VCaP (cell line): Measurements from ENCODE around the gene FGFBP3.
"Not testable (repeated sequence)": the region's sequence is repeated elsewhere in the genome, so short reads cannot be mapped to it uniquely, and the experiment has no call there.

ENCODE experiments used
- H3K27ac ChIP-seq: fragments of 450-650 bp; 2 replicates; pipeline ENCODE4 v1.5.1; 2017
- CTCF ChIP-seq: fragments of 450-650 bp; conservative IDR thresholded peaks from 2 replicates; pipeline ENCODE4 v1.5.1; 2017; ENCODE audit warnings: mild to moderate bottlenecking, moderate library complexity

Gene FGFBP3

GRCh38 chr10:91896212-91896756 lies 13.0 kb downstream of the FGFBP3 start:
- no peak for TF ChIP-seq CTCF

GRCh38 chr10:91894261-91894685 lies 15.0 kb downstream of the FGFBP3 start:
- not testable (repeated sequence) for H3K27ac ChIP-seq

More at GRCh38 chr10:91896212-91896756, 13.0 kb downstream of the FGFBP3 start:
- no peak overlapping the region for H3K27ac ChIP-seq

- no peak overlapping the region for H3K27ac ChIP-seq
- TF ChIP-seq CTCF = no peak
Measured at GRCh38 chr10:91893051-91893450, 16.2 kb downstream of the FGFBP3 start.

GRCh38 chr10:91891125-91892001 lies 17.9 kb downstream of the FGFBP3 start:
- H3K27ac ChIP-seq = no peak overlapping the region
- TF ChIP-seq CTCF = no peak

- no peak overlapping the region for H3K27ac ChIP-seq
- no peak for TF ChIP-seq CTCF
Measured at GRCh38 chr10:91887272-91888076, 21.8 kb downstream of the FGFBP3 start.

- no peak for TF ChIP-seq CTCF
- no peak overlapping the region for H3K27ac ChIP-seq
Measured at GRCh38 chr10:91886954-91887271, 22.4 kb downstream of the FGFBP3 start.

GRCh38 chr10:91885362-91886079 lies 23.8 kb downstream of the FGFBP3 start:
- H3K27ac ChIP-seq = no peak overlapping the region
- TF ChIP-seq CTCF = no peak
